Brain microvascular endothelial cell (primary cell): ENCODE results near the gene HOXA10.

Experiments used
- DNase-seq: peaks from one replicate; pipeline ENCODE4 v3.0.0-alpha.2; 2020
- H3K27ac ChIP-seq: fragments of 250-450 bp; sonication (Bioruptor Pico); 2 replicates; pipeline ENCODE4 v1.5.1; 2020; ENCODE audit warnings: mild to moderate bottlenecking, moderate library complexity
- H3K27me3 ChIP-seq: fragments of 250-450 bp; sonication (Bioruptor Pico); replicated peaks from 2 replicates; pipeline ENCODE4 v1.5.1; 2020; ENCODE audit warnings: mild to moderate bottlenecking
- H3K36me3 ChIP-seq: fragments of 250-450 bp; sonication (Bioruptor Pico); replicated peaks from 2 replicates; pipeline ENCODE4 v1.5.1; 2020; ENCODE audit warnings: mild to moderate bottlenecking
- H3K4me3 ChIP-seq: 2 replicates; pipeline ENCODE4 v1.5.1; 2011; ENCODE audit warnings: low read depth, mild to moderate bottlenecking, control low read depth, low read length, moderate library complexity
- CTCF ChIP-seq: IDR thresholded peaks from 2 replicates; pipeline ENCODE4 v1.5.1; 2011; ENCODE audit warnings: low read depth, mild to moderate bottlenecking, moderate library complexity, low read length, control low read depth, inconsistent platforms; ENCODE audit errors: missing control alignments
- in situ Hi-C: cut with HindIII; loops from 2 replicates; pipeline ENCODE4 v1.10.0; 2017; ENCODE audit warnings: low sequenced_read_pairs, low pct_ligation_motif_present

Gene HOXA10

GRCh38 chr7:27202018-27202861 is 28.1 kb upstream of the HOXA10 start:
- H3K27me3 ChIP-seq, result peaks cover 95% of the 10 kb centered on the region
- in situ Hi-C loops, result loop anchor here (25.0 kb wide), 1 partner anchor 385 kb away; no protein-coding TSS in a partner anchor

GRCh38 chr7:27201580-27202017 is 27.5 kb upstream of the HOXA10 start:
- no peak overlapping the region for H3K27ac ChIP-seq
- TF ChIP-seq CTCF, result no peak
- H3K4me3 ChIP-seq, result no peak overlapping the region
- peaks cover 92% of the 10 kb centered on the region for H3K27me3 ChIP-seq
- in situ Hi-C loops, result loop anchor here (25.0 kb wide), 1 partner anchor 386 kb away; no protein-coding TSS in a partner anchor
- H3K36me3 ChIP-seq, result no peaks in the 10 kb centered on the region
- no peak for DNase-seq

More at GRCh38 chr7:27202018-27202861, 28.1 kb upstream of the HOXA10 start:
- no peak overlapping the region for H3K27ac ChIP-seq
- DNase-seq, result no peak
- H3K36me3 ChIP-seq, result no peaks in the 10 kb centered on the region
- no peak overlapping the region for H3K4me3 ChIP-seq
- TF ChIP-seq CTCF, result no peak

- Histone ChIP-seq H3K27ac (no peak overlapping the region), H3K4me3 (no peak overlapping the region), H3K36me3 (no peaks in the 10 kb centered on the region), H3K27me3 (peaks cover 91% of the 10 kb centered on the region)
- in situ Hi-C loops, result loop anchor here (25.0 kb wide), 1 partner anchor 386 kb away; no protein-coding TSS in a partner anchor
- TF ChIP-seq CTCF, result no peak
- no peak for DNase-seq
Observed at GRCh38 chr7:27200761-27201579, 26.9 kb upstream of the HOXA10 start.

GRCh38 chr7:27199849-27200760 is 26.0 kb upstream of the HOXA10 start, which contains the start of gene HOXA13:
TSS of gene HOXA13 (minus strand) at chr7:27200091. CDS start at chr7:27200077, 14 bp downstream.
- in situ Hi-C loops, result loop anchor here (25.0 kb wide), 1 partner anchor 387 kb away; no protein-coding TSS in a partner anchor
- no peak for DNase-seq
- H3K4me3 ChIP-seq, result no peak within 1 kb of the TSS

More at GRCh38 chr7:27199849-27200760, 26.0 kb upstream of the HOXA10 start, which contains the start of gene HOXA13:
- Histone ChIP-seq H3K27me3 (peaks cover 91% of the 10 kb centered on the region), H3K27ac (no peak within 1 kb of the TSS), H3K36me3 (no peaks in the 10 kb centered on the region)
- no peak for TF ChIP-seq CTCF
